ENCODE data around the gene E2F8. TPM values are rescaled to one million over a fixed set of nuclear protein-coding genes. Genes with fewer than 3 reads are reported as not detected.

Gene E2F8
- polyA plus RNA-seq, 4 donors, result 6.9 to 9.2 (median 8.4) TPM

DNA sequence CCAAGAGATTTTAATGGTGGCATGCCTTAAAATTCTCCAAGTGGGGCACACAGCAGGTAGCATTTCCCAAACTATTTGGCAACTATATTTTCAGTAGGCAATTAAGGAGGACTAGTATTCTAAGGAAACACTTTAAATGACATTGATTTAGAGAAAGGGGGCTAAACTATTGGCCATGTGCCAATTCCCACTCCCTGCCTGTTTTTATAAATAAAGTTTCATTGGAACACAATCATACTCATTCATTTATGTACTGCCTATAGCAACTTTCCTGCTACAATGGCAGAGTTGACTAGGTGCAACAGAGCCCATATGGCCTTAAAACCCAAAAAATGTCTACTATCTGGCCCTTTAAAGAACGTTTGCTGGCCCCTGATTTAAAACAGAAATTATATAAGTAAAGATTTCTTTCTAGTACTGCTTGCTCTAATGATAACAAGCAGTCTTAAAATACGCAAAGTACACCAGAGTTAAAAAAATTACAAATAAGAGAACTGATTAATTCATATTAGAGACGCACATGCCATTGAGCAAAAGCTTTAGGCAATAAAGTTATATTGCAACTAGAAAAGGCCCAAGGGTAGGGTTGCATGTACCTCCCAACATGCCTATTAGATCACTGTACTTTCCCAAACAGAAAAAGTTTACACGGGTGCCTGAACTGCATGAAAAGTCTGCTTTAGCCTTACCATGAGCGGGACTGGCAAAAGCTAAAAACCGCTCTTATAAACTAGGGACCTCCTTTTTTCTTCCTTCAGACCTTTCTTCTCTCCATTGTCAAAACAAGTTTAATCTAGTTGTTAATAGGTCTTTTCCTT lies 14.2 kb downstream of the E2F8 start:
- DNase-seq (ENCODE audit: low read depth in 4 of 4, low spot score in 3 of 4), result no peak

DNA sequence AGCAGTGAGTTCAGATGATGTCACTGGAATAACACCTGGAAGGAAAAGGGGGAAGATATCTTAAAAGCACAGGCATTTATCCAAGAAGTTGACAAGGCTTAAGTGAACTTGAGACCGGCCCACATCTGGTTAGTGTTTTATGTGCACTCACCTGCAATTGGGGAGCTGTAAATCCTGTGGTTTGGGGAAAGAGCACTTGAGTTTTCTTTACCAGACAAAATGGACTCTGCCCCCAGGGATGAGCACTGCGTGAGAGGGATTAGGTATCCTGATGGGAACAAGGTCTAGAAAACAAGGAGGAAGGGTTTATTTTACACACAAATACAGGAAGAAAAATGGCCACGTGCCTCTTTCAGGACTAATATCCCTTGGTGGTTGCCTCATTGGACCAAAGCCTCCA lies 15.2 kb downstream of the E2F8 start:
- no peak for DNase-seq (ENCODE audit: low read depth in 4 of 4, low spot score in 3 of 4)

DNA sequence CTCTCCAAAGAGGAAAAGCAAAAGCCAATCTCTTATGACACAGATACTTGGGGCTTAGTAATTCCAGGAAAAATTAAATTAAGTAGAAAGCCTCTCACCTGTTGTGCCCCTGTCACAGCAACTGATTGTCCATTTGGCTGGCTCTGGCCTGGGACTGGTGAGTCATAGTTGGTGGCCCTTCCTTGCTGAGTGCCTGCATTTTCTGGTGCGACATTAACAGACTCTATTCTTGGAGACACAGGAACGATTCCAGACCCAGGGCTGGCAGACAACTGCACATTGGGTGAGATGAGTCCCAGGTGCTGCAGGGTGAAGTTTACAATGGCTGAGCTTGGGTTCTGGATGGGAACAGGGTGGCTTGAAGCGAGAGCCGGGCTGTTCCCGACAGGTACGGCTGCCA lies 15.6 kb downstream of the E2F8 start:
- no peak for DNase-seq (ENCODE audit: low read depth in 4 of 4, low spot score in 3 of 4)

DNA sequence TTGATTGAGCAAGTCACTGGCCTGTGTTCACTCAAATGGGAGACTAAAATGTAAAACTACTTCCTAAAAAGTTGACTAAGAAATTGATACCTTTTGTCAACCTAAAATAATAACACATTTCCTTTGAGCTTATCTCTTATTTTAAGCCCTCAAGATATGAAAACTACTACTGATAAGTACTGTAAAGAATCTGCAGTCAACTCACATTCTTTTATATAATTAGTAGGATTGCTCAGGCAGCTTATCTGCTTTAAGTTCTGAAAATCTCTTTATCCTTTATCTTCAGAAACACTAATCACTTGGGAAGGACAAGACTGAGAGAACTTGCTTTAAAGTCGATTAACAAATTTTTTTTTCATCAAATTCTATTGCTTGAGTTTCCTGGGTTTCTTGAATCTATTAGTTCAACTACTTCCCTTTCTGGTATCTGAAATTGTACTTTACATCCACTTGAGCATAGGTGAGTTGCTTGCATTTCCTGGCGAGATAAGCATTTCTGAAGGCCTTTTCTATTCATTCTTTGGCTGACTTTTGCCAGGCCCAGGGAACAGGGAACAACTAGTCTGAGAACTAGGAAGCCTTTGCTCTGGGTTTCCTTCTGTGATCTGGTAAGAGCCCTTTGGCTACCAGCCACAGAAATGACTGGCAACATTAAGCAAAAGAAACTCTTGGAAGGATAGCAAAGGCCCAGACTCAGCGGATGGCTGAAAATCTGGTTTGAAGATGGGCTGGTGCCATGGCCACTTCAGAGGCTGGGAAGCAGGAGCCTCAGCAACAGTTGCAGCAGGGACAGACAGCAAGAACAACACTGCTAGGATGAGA lies 19.6 kb downstream of the E2F8 start:
- no peak for DNase-seq (ENCODE audit: low read depth in 4 of 4, low spot score in 3 of 4)

DNA sequence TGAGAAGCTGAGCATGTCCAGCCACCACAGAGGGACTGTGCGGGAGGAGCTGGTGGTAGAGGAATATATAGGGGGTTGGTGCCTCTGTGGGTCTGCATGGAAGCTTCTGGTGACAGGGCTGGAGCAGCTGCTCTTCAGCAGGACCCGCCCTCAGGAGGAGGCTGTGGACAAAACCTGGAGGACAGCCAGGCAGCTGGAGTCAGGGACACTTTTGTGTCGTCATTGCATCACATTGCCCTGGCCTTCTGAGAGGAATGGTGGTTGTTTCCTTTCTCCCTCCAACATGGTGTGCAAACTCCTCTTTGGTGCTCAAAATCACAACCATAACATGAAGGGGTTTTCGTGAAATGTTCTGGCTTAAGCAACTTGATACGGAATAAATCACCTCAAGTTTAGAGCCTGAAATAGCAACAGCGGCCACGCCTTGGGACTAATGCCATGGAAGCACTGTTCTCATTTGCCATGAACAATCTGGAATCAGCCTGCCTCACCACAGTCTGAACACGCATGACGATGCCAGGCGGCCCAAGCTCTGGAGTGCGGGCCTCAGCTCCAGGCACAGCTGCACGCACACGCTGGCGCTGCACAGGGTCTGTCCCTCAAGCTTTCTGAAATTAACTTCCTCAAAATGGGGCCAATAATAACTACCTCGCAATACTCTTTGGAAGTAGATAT lies 21.8 kb downstream of the E2F8 start:
- DNase-seq (ENCODE audit: low read depth in 4 of 4, low spot score in 3 of 4), result no peak

DNA sequence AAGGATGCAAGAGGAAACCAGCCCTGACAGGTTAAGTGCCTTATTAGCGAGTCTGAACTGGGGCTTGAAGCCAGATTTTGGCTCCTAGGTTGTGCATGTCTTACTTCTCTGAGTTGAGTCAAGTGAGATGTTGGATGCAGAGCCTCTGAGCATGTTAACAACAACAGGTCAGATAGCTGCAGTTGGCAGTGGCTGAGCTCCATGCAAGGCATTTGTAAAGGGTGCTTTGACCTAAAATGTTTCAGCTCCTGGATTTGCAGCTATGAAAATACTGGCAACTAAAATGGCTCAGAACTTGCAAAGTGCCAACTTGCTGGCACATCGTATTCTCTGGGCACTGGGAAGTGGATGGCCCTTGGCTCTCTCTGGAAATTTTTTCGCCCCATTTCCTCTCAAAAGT lies 22.5 kb downstream of the E2F8 start:
- no peak for DNase-seq (ENCODE audit: low read depth in 4 of 4, low spot score in 3 of 4)

DNA sequence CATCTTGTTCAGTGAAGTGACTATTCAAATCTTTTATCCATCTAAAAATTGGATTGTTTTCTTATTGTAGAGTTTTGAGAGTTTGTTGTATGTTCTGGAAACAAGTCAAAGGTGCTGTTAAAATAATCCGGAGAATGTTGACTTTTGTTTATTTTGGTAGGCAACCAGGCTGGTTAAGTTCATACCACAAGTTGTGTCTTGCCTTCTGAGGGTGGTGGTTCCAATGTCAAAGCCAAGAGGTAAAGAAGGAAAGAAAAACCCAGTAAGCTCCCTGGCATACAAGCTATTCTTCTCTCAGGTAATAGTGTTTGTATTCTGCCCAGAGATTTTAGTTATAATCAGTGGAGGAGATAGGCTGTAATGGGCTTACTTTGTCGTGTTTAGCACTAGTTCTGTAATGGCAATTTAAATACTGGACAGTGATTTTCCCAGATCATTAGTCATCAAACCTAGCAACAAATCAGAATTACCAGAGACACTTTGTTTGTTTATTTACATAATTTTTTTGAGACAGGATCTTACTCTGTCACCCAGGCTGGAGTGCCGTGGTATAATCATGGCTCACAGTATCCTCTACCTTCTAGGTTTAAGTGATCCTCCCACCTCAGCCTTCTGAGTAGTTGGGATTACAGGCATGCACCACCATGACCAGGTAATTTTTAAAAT lies 23.9 kb downstream of the E2F8 start:
- DNase-seq (ENCODE audit: low read depth in 4 of 4, low spot score in 3 of 4), result no peak

DNA sequence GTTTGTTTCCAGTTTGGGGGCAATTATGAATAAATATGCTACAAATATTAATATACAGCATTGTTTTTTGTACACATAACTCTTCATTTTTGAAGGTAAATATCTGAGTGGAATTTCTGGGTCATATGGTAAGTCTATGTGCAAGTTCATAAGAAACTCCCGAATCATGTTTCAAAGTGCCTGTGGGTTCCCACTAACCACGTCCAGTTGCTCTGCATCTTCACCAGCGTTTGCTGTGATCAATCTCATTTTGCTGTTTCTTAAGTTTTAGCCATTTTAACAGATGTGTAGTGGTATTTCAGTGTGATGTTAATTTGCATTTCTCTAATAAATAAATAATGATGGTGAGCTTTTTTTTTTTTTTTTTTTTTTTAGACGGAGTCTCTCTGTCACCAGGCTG lies 24.7 kb downstream of the E2F8 start:
- no peak for DNase-seq (ENCODE audit: low read depth in 4 of 4, low spot score in 3 of 4)

DNA sequence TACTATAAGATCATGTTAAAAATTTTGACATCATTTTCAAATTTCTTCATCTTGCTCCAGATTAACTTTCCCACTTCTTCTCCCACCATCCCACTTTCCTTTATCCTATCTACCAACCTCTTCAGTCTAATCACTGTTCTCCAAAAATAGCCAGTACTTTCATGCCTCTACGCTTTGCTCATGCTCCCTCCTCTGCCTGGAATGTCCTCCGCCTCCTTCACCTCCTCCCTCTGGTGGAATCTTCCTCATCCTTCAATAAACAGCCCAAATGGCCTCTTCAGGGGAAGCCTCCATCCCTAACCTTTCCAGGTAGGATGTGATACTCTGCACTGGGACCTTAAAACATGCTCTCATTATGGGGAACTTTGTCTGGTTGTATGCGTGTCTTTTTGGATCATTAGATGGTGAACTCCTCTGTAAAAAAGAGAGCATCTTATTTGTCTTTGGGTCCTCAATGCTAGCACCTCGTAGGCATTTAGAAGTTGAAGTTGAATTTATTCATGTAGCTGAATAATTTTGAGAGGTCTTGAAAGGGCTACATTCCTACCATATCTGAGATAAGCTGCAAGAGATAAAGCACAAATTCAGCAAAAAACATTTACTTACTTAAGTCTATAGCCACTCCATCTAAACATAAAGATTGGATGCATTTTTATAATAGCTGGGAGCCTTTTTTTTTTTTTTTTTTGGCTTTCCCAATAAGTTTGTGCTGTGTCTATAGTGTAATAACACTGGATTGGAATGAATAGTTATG lies 31.0 kb downstream of the E2F8 start:
- no peak for DNase-seq (ENCODE audit: low read depth in 4 of 4, low spot score in 3 of 4)

DNA sequence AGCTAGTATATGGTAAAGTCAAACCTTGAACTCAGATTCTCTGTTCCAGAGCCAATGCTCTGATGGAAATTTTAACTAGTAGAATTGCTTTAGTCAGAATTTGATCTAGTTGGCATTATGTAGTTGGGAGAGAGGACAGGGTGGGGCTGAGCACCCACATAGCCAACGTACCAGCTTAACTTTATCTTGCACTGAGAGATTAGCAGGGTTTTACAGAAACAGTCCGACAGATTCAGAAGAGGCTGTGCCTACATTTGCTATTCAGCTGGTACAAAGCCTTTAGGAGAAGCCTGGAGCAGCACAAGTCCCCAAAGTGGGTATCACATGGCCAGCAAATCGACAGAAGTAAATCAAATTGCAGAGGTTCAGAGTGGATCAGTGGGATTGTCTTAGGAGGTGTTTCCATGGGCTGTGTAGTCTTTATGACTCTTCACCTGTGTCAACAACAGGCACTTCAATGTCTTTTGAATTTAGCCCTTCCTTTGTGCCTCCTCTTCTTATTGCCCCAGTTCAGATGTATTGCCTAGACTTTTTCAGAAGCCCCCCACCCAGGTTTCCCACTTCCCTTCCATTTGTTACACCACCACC lies 31.7 kb downstream of the E2F8 start:
- DNase-seq (ENCODE audit: low read depth in 4 of 4, low spot score in 3 of 4), result no peak

DNA sequence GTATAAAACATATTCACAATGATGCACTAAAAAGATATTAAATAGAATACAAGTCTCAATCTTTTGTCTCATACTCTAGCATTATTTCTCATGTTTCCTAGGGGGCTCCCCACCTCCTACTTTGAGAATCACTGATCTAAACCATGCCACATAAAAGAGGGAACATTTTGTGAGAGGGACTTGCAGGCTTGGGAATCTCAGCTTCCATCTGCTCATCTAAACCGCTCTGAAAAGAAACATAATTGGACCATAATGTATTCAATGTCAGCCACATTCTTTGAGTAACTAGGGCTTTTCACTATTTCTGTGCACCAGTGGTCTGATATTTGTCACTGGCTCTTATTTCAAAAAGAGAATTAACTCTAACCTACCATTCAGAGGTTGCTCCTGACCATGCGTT lies 32.6 kb downstream of the E2F8 start:
- no peak for DNase-seq (ENCODE audit: low read depth in 4 of 4, low spot score in 3 of 4)

DNA sequence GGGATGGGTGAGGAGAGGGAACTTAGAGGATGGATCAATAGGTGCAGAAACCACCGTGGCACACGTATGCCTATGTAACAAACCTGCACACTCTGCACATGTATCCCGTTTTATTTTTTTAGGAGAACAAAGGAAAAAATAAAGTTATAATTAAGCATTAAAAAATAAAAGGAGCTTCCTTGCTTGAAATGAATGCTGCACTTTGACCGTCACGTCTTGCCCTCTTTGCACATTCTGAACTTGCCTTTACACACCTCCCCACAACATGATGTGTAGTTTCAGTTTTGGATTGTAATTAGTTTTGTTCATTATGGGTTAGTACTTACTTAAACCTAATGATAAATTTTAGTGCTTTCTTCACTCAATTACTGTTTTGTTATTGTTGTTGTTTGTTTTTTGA lies 35.9 kb downstream of the E2F8 start:
- DNase-seq (ENCODE audit: low read depth in 4 of 4, low spot score in 3 of 4), result no peak

DNA sequence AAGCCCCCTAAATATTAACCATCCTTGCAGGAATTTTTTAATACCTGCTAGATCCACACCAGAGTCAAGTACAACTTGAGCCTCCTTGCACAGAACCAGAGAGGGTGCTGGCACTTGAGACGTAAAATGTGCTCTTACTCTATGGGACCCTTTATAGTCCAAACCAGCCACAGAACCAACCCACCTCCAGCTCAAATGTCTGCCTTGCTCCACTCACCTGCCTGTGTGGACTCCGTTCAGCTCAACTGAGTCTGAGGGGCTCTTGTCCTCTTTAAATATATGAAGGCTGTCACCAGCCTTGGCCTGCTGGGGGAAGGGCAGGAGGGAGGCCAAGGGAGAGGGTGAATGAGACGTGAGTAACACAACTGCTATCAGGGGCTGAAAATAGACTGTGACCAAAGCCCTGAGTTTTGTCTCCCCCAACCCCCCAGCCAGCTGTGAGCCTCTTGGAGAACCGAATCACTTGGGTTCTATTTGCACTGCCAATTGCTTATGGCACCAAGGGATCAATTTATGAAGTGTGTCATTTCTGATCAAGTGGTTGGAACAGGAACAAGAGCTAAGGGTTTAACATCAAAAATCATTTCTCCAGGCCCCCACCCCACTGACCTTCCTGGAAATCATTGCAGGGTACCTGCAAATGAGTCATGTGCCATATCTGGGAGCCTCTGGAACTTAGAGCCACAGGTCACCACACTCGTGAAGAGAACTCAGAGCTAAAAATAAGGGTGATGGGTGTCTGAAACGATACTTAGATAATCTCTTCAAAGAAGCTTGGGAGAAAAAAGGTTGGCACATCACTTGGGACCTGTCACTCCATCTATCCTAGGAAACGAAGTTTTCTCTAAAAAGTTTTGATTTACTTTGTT lies 38.8 kb downstream of the E2F8 start, which contains the start of gene CSRP3:
TSS of gene CSRP3 (minus strand) at position 247 of the 869 bp plus-strand sequence. CDS start 9,535 bp downstream, outside the sequence.
- DNase-seq (ENCODE audit: low read depth in 4 of 4, low spot score in 3 of 4), result no peak

DNA sequence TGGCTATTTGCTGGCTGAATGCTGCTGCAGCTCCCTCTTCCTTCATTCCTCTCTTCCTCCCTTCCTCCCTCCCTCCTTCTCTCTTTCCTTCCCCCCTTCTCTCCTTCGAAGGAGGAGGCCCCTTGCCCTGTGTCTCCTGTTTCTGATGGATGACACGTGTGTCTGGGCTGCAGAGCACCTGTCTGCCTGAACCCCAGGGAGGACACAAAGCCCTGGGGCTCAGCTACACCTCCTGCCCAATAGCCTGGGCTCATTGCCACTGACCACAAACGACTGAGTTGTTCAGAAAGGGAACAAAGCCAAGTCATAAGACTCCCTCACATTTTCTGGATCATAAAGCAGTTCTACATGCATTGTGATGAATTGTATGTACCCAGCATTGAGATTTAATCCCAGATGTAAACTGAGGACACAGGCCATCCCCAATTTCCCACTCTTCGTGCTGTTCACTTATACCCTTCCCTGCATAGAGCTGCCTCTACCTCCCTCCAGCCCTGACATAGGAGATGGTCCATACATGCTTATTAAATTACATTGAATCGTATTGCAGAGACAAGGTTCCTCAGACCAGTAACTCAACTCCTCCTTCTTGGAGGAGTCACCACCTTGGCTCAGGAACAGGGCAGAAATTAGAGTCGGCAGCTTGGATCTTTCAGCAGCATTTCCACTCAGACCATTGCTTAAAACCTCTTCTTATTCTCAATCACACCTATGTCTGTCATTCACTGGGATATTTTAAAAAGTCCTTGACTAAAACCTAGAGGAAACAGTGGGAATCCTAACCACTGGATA lies 40.1 kb downstream of the E2F8 start:
- DNase-seq (ENCODE audit: low read depth in 4 of 4, low spot score in 3 of 4), result no peak

DNA sequence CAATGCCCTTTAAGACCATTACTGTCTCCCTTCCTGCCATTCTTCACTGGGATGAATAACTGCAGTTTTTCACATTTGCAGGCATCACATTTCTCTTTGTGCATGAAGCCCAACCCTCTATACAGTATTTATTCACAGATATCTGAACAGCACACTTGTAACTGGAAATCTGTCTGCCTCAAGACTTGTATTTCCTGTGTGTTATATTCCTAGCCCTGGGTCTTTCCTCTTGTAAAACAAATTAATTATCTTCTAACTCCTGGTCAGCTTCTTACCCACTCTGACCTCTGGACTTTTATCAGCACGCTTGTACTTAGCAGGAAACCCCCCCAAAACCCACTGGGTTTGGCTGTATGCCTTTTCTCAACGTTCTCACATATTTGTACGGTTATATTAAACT lies 41.0 kb downstream of the E2F8 start:
- DNase-seq (ENCODE audit: low read depth in 4 of 4, low spot score in 3 of 4), result no peak

DNA sequence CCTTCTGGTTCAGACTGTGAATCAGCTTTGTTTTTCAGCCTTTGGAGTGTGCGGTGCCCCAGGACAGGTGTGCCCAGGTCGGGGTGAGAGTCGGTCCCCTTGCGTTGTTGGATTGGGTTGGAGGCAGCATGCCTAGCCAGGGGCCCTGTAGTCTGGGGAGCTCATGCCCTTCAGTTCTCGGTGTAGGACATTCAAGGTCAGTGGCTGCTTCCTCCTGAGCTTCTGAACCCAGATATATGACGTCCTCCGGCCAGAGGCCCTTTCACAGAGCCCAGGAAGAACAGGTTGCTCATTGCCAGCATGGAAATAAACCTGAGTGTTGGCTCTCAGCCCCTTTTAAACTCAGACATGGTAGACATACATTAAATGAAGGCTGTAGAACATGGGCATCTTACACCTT lies 41.7 kb downstream of the E2F8 start:
- no peak for DNase-seq (ENCODE audit: low read depth in 4 of 4, low spot score in 3 of 4)

DNA sequence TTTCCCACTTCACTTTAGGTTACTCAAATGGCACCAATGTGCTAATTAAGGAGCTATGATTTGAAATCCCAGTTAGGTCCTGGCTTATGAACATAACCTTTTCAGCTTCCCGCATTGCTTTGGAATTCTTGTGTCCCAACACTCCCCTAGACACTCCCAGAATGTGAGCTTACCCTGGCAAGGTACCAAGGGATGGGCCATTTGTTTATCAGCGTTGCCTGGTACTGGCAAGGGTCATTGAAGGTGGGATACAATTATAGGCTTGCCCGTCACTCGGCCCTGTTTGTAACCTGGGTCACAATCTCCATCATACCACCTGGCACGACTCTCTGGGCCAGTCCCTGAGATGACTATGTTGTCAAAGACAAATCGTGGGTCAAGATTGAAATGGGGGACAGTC lies 44.3 kb downstream of the E2F8 start:
- no peak for DNase-seq (ENCODE audit: low read depth in 4 of 4, low spot score in 3 of 4)
